Measurements from ENCODE around the gene BLM.

BLM gene

GRCh38 chr15:90826886-90827435, 109.8 kb downstream of the BLM start:
- H3K9me3 Mint-ChIP-seq, result no peaks in the 10 kb centered on the region
- no peak for TF ChIP-seq CTCF (IDR thresholded peaks at IDR 0.05; ENCODE audit: unreplicated experiment in 3 of 3)
- H3K36me3 Mint-ChIP-seq (ENCODE audit: low read depth), result no peaks in the 10 kb centered on the region
- H3K4me1 Mint-ChIP-seq, result no peaks in the 10 kb centered on the region
- H3K27ac Mint-ChIP-seq, result no peak overlapping the region
- no peak overlapping the region for H3K4me3 Mint-ChIP-seq
- H3K27me3 Mint-ChIP-seq (ENCODE audit: low read depth), result peaks cover 14% of the 10 kb centered on the region

GRCh38 chr15:90828111-90828510, 111.0 kb downstream of the BLM start:
- TF ChIP-seq CTCF (IDR thresholded peaks at IDR 0.05; ENCODE audit: unreplicated experiment in 3 of 3), result no peak
- no peaks in the 10 kb centered on the region for H3K36me3 Mint-ChIP-seq (ENCODE audit: low read depth)
- no peak overlapping the region for H3K4me3 Mint-ChIP-seq
- H3K9me3 Mint-ChIP-seq, result no peaks in the 10 kb centered on the region
- peaks cover 10% of the 10 kb centered on the region for H3K27me3 Mint-ChIP-seq (ENCODE audit: low read depth)
- H3K4me1 Mint-ChIP-seq, result no peaks in the 10 kb centered on the region
- no peak overlapping the region for H3K27ac Mint-ChIP-seq

- no peak for TF ChIP-seq CTCF (IDR thresholded peaks at IDR 0.05; ENCODE audit: unreplicated experiment in 3 of 3)
- Mint-ChIP-seq H3K36me3 (ENCODE audit: low read depth) (no peaks in the 10 kb centered on the region), H3K27me3 (ENCODE audit: low read depth) (peaks cover 10% of the 10 kb centered on the region), H3K9me3 (no peaks in the 10 kb centered on the region), H3K4me3 (no peak overlapping the region), H3K4me1 (no peaks in the 10 kb centered on the region), H3K27ac (no peak overlapping the region)
Measured at GRCh38 chr15:90829126-90829525, 112.0 kb downstream of the BLM start.

GRCh38 chr15:90829942-90830440, 112.8 kb downstream of the BLM start:
- Mint-ChIP-seq H3K4me1 (no peaks in the 10 kb centered on the region), H3K9me3 (no peaks in the 10 kb centered on the region), H3K4me3 (no peak overlapping the region), H3K27me3 (ENCODE audit: low read depth) (peaks cover 10% of the 10 kb centered on the region), H3K27ac (no peak overlapping the region), H3K36me3 (ENCODE audit: low read depth) (no peaks in the 10 kb centered on the region)
- no peak for TF ChIP-seq CTCF (IDR thresholded peaks at IDR 0.05; ENCODE audit: unreplicated experiment in 3 of 3)

- H3K4me3 Mint-ChIP-seq, result no peak overlapping the region
- H3K36me3 Mint-ChIP-seq (ENCODE audit: low read depth), result no peaks in the 10 kb centered on the region
- no peak for TF ChIP-seq CTCF (IDR thresholded peaks at IDR 0.05; ENCODE audit: unreplicated experiment in 3 of 3)
- H3K4me1 Mint-ChIP-seq, result no peaks in the 10 kb centered on the region
- peaks cover 4% of the 10 kb centered on the region for H3K27me3 Mint-ChIP-seq (ENCODE audit: low read depth)
- no peaks in the 10 kb centered on the region for H3K9me3 Mint-ChIP-seq
- H3K27ac Mint-ChIP-seq, result no peak overlapping the region
Measured at GRCh38 chr15:90834626-90835025, 117.5 kb downstream of the BLM start.

GRCh38 chr15:90836296-90836871, 119.2 kb downstream of the BLM start:
- Mint-ChIP-seq H3K36me3 (ENCODE audit: low read depth) (no peaks in the 10 kb centered on the region), H3K27me3 (ENCODE audit: low read depth) (peaks cover 4% of the 10 kb centered on the region), H3K4me1 (no peaks in the 10 kb centered on the region), H3K9me3 (no peaks in the 10 kb centered on the region), H3K4me3 (no peak overlapping the region), H3K27ac (no peak overlapping the region)
- TF ChIP-seq CTCF (IDR thresholded peaks at IDR 0.05; ENCODE audit: unreplicated experiment in 3 of 3), result no peak
